IMR-90 (cell line): ENCODE results near the gene CCNJL. TPM values are rescaled to one million over a fixed set of nuclear protein-coding genes. Genes with fewer than 3 reads are reported as not detected.

Experiments used
- ATAC-seq: fragments of 200-7000 bp; cut with Tn5 transposase; 2 replicates; pipeline ENCODE4 v1.9.1; 2020; ENCODE audit warnings: low read depth, mild to moderate bottlenecking, moderate library complexity
- BruUV-seq: library from RNA; stranded (reverse); fragments of 400-500 nt; replicated peaks from 2 replicates; lab custom pipeline; 2021; lab: Mats Ljungman, UMichigan
- CTCF ChIA-PET: fragments of 300-600 bp; formaldehyde crosslinking; extraction: SDS; loops from one replicate; lab custom pipeline; 2021; ENCODE audit warnings: antibody characterized with exemption; lab: Yijun Ruan, JAX
- POLR2A ChIA-PET: fragments of 300-600 bp; sonication (Branson Sonifier 250); formaldehyde crosslinking; loops from one replicate; lab custom pipeline; 2022; ENCODE audit warnings: antibody characterized with exemption; ENCODE audit not compliant: unreplicated experiment; lab: Charles Lee
- DNase-seq: peaks from one replicate; pipeline ENCODE4 v3.0.0; 2013
- H2AFZ ChIP-seq: replicated peaks from 2 replicates; pipeline ENCODE3; 2013; ENCODE audit warnings: low read length, mild to moderate bottlenecking; ENCODE audit not compliant: poor library complexity
- H2AK5ac ChIP-seq: 2 replicates; pipeline ENCODE4 v1.6.1; 2013; ENCODE audit warnings: low read depth, low read length, inconsistent platforms
- H2AK9ac ChIP-seq: replicated peaks from 2 replicates; pipeline ENCODE3; 2013; ENCODE audit warnings: mild to moderate bottlenecking, low read depth, low read length, moderate library complexity; ENCODE audit not compliant: poor library complexity
- H2BK120ac ChIP-seq: 2 replicates; pipeline ENCODE4 v1.6.1; 2013; ENCODE audit warnings: low read depth, low read length, inconsistent platforms
- H2BK15ac ChIP-seq: 3 replicates; pipeline ENCODE4 v1.6.1; 2013; ENCODE audit warnings: low read depth, low read length, inconsistent platforms
- H2BK20ac ChIP-seq: 2 replicates; pipeline ENCODE4 v1.6.1; 2013; ENCODE audit warnings: low read depth, mild to moderate bottlenecking, inconsistent platforms, low read length, moderate library complexity
- H2BK5ac ChIP-seq: 2 replicates; pipeline ENCODE4 v1.6.1; 2013; ENCODE audit warnings: mild to moderate bottlenecking, low read depth, low read length, inconsistent platforms; ENCODE audit not compliant: poor library complexity, severe bottlenecking
- H3K14ac ChIP-seq: replicated peaks from 2 replicates; pipeline ENCODE4 v1.6.1; 2013; ENCODE audit warnings: low read depth, low read length, inconsistent platforms
- H3K18ac ChIP-seq: 2 replicates; pipeline ENCODE4 v1.6.1; 2013; ENCODE audit warnings: low read depth, low read length, control low read depth
- H3K23ac ChIP-seq: 2 replicates; pipeline ENCODE4 v1.6.1; 2013; ENCODE audit warnings: low read depth, low read length, inconsistent platforms
- H3K27ac ChIP-seq: 2 replicates; pipeline ENCODE4 v1.5.1; 2013; ENCODE audit warnings: mild to moderate bottlenecking, control low read depth, low read length; ENCODE audit not compliant: insufficient read depth
- H3K27me3 ChIP-seq: 2 replicates; pipeline ENCODE4 v1.6.1; 2013; ENCODE audit warnings: low read length; ENCODE audit not compliant: control insufficient read depth, insufficient read depth
- H3K36me3 ChIP-seq: 2 replicates; pipeline ENCODE4 v1.6.1; 2013; ENCODE audit warnings: low read length, mixed read lengths; ENCODE audit not compliant: control insufficient read depth, insufficient read depth
- H3K4ac ChIP-seq: 2 replicates; pipeline ENCODE4 v1.6.1; 2013; ENCODE audit warnings: low read depth, low read length, inconsistent platforms
- H3K4me1 ChIP-seq: 2 replicates; pipeline ENCODE4 v1.6.1; 2013; ENCODE audit warnings: low read length, mixed read lengths; ENCODE audit not compliant: control insufficient read depth, insufficient read depth
- H3K4me2 ChIP-seq: 2 replicates; pipeline ENCODE4 v1.6.1; 2013; ENCODE audit warnings: low read depth, mild to moderate bottlenecking, control low read depth, low read length, moderate library complexity
- H3K4me3 ChIP-seq: 2 replicates; pipeline ENCODE4 v1.5.1; 2013; ENCODE audit warnings: low read depth, mild to moderate bottlenecking, control low read depth, low read length, moderate library complexity; ENCODE audit not compliant: insufficient read depth
- H3K56ac ChIP-seq: 2 replicates; pipeline ENCODE4 v1.6.1; 2013; ENCODE audit warnings: low read length, inconsistent platforms; ENCODE audit not compliant: insufficient read depth; ENCODE audit errors: extremely low read depth
- H3K79me1 ChIP-seq, 2 experiments: 2 replicates each; pipeline ENCODE4 v1.6.1; 2013; ENCODE audit warnings: low read length in 2 of 2, inconsistent platforms in 1 of 2, low read depth in 1 of 2
- H3K9ac ChIP-seq: 2 replicates; pipeline ENCODE4 v1.6.1; 2013; ENCODE audit warnings: low read depth, low read length, control low read depth
- H3K9me1 ChIP-seq: 2 replicates; pipeline ENCODE4 v1.6.1; 2013; ENCODE audit warnings: low read length, inconsistent platforms; ENCODE audit not compliant: insufficient read depth
- H3K9me3 ChIP-seq: 2 replicates; pipeline ENCODE4 v1.6.1; 2013; ENCODE audit warnings: low read length; ENCODE audit not compliant: control insufficient read depth, insufficient read depth
- H4K20me1 ChIP-seq: 2 replicates; pipeline ENCODE4 v1.6.1; 2013; ENCODE audit warnings: low read length, inconsistent platforms; ENCODE audit not compliant: insufficient read depth
- H4K5ac ChIP-seq: 2 replicates; pipeline ENCODE4 v1.6.1; 2013; ENCODE audit warnings: mild to moderate bottlenecking, low read depth, low read length, control low read depth
- H4K8ac ChIP-seq, 2 experiments: 2 replicates each; pipeline ENCODE4 v1.6.1; 2013; ENCODE audit warnings: low read depth in 2 of 2, low read length in 2 of 2, control low read depth in 1 of 2, inconsistent platforms in 1 of 2
- H4K91ac ChIP-seq: 2 replicates; pipeline ENCODE4 v1.6.1; 2013; ENCODE audit warnings: low read depth, low read length, inconsistent platforms; ENCODE audit not compliant: insufficient read depth
- BHLHE40 ChIP-seq: fragments of 150-350 bp; IDR thresholded peaks from 2 replicates; pipeline ENCODE4 v1.6.1; 2016; ENCODE audit warnings: mild to moderate bottlenecking, low read depth, low read length
- RAD21 ChIP-seq: IDR thresholded peaks from 2 replicates; pipeline ENCODE4 v1.6.1; 2012; ENCODE audit warnings: low read length, improper control_type of control experiment
- RFX5 ChIP-seq: IDR thresholded peaks from 2 replicates; pipeline ENCODE4 v1.8.0; 2012; ENCODE audit warnings: low read depth, mild to moderate bottlenecking, low read length, moderate library complexity
- WGBS, 2 experiments: methylation state at CpG; one replicate each; pipeline versions ENCODE4 v1.1.5 to v1.1.7; 2013; ENCODE audit warnings: missing lambda C conversion rate in 2 of 2; ENCODE audit not compliant: insufficient read length in 1 of 2; ENCODE audit errors: extremely low coverage in 2 of 2; 5-methylcytosine and 5-hydroxymethylcytosine counted together
- dilution Hi-C: fragments of 300-500 bp; cut with HindIII; formaldehyde crosslinking; loops from one replicate; pipeline ENCODE4 v1.14.3; 2018; ENCODE audit warnings: low sequenced_read_pairs; ENCODE audit not compliant: unreplicated experiment
- in situ Hi-C: fragments of 300-500 bp; cut with MboI; formaldehyde crosslinking; loops from 3 replicates; pipeline ENCODE4 v1.14.3; 2019; ENCODE audit warnings: low sequenced_read_pairs, inconsistent platforms, mixed read lengths
- intact Hi-C: fragments of 100-400 bp; cut with micrococcal nuclease; formaldehyde crosslinking; loops from 2 replicates; pipeline ENCODE4 v1.10.0; 2022
- polyA plus RNA-seq, 3 experiments: library from polyadenylated mRNA; depleted of rRNA; stranded (reverse); fragments of >200 nt; gene quantifications; 2 replicates each; pipeline ENCODE4 v1.2.3, GENCODE V29; 2012; ENCODE audit warnings: low replicate concordance in 1 of 3
- total RNA-seq: library from RNA; depleted of rRNA; stranded (reverse); fragments of >200 nt; gene quantifications from 2 replicates; pipeline ENCODE4 v1.2.3, GENCODE V29; 2012
- TF ChIP-seq, protein P1 (sequence below): fragments of 150-350 bp; IDR thresholded peaks from 2 replicates; pipeline ENCODE4 v1.6.1; 2016; ENCODE audit warnings: low read depth, mild to moderate bottlenecking, low read length, moderate library complexity, borderline replicate concordance

CCNJL gene
- total and polyA plus RNA-seq, 2 of the 4 experiments (the other 2 are of a cell fraction): 2.0 to 3.8 TPM

DNA sequence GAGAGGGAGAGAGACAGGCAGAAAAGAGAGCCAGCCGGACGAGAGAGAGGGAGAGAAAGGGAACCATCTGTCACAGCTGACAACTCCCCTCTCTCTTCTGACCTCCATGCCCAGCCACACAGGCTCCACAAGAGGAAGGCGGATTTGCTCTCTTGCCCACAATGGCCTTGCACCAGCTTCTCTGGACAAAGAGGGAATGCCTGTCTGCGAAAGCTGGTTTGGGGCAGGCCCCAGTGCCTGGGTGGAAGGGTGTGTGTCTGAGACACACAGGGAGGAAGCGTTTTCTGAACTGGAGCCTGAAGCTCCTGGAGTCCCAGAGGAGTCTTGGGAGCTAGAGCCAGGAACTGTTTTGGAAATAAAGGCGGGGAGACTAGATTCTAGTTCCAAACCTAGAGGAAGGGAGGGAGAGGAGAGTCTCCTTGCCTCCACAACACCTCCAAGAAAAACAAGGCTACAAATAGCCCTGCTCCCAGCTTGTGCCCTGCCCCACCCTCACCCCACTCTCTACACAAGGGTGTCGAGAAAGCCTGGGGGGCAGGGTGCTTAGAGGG, 45.6 kb upstream of the CCNJL start:
- Histone ChIP-seq H4K91ac (no peak overlapping the region), H4K20me1 (no peaks in the 10 kb centered on the region), H2AFZ (peak overlapping the region; percentile 28), H3K9me3 (no peaks in the 10 kb centered on the region), H3K4ac (no peak overlapping the region), H2BK20ac (no peak overlapping the region), H3K56ac (no peak overlapping the region), H3K18ac (no peak overlapping the region; the same call in 1 of the 2 replicates), H3K27me3 (no peaks in the 10 kb centered on the region), H3K9me1 (no peaks in the 10 kb centered on the region; the same call in 1 of the 2 replicates), H2AK9ac (no peak overlapping the region), H4K5ac (no peak overlapping the region; the same call in 1 of the 2 replicates), H4K8ac (peak overlapping the region in 1 of 2 experiments; percentile 37; a peak in 1 of 4 replicates), H2BK120ac (no peak overlapping the region), H2BK15ac (no peak overlapping the region), H3K4me3 (no peak overlapping the region), H2BK5ac (no peak overlapping the region), H3K9ac (no peak overlapping the region), H3K4me1 (no peaks in the 10 kb centered on the region; the same call in 1 of the 2 replicates), H3K79me1 (no peaks in the 10 kb centered on the region), H3K27ac (no peak overlapping the region), H3K23ac (peak overlapping the region; percentile 24; the same call in 1 of the 2 replicates), H2AK5ac (no peak overlapping the region), H3K4me2 (no peak overlapping the region; the same call in 1 of the 2 replicates), H3K14ac (peak overlapping the region; percentile 72; the same call in 1 of the 2 replicates), H3K36me3 (no peaks in the 10 kb centered on the region)
- BruUV-seq: no TSS peak
- ChIA-PET CTCF (interaction anchor here (1.6 kb wide), 1 partner anchor 10 kb away, joined by 6 read pairs; no protein-coding TSS in a partner anchor), POLR2A (no interaction called here)
- no peak for ATAC-seq
- WGBS, 2 experiments: no CpG with 5 or more reads among the region's 7 CpGs
- DNase-seq: no peak
- in situ Hi-C loops (no loop called here), dilution Hi-C loops (loop anchor here (25.0 kb wide), 1 partner anchor 346 kb away; the partner anchor contains the start of gene TTC1), intact Hi-C loops (no loop called here)
- TF ChIP-seq BHLHE40 (no peak), RAD21 (no peak), RFX5 (no peak)
- TF ChIP-seq, protein P1, sequence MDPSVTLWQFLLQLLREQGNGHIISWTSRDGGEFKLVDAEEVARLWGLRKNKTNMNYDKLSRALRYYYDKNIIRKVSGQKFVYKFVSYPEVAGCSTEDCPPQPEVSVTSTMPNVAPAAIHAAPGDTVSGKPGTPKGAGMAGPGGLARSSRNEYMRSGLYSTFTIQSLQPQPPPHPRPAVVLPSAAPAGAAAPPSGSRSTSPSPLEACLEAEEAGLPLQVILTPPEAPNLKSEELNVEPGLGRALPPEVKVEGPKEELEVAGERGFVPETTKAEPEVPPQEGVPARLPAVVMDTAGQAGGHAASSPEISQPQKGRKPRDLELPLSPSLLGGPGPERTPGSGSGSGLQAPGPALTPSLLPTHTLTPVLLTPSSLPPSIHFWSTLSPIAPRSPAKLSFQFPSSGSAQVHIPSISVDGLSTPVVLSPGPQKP: no peak
